ENCODE results near the gene DDX10.
A peak's percentile ranks its signal among the peaks of the same experiment; 100 is the strongest.

Gene DDX10

DNA sequence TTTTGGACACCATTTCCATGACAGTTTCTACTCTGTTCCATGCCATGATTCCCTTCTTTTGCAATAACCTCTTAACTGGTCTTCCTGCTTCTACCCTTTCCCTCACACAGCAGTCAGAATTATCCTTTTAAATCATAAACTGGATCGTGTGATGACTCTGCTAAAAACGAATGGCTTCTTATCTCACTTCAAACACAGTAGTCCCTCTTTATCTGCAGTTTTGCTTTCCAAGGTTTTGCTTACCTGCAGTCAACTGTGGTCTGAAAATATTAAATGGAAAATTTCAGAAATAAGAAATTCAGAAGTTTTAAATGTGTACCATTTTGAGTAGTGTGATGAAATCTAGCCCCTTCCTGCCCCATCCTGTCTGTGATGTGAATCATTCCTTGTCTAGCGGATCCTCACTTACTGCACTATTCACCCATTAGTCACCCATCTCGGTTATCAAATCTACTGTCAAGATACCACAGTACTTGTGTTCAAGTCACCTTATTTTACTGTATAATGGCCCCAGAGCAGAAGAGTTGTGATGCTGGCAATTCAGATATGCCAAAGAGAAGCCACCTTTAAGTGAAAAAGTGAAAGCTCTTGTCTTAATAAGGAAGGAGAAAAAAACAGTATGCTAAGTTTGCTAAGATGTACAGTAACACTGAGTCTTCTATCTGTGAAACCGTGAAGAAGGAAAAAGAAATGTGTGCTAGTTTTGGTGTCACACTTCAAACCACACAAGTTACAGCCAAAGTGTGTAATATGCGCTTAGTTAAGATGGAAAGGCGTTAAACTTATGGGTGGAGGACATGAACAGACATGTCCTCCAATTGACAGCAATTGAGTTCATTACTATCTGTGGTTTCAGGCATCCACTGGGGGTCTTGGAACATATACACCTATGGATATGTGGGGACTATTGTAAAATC is 283.0 kb downstream of the DDX10 start:
- DNase-seq, result no peak

GRCh38 chr11:108958368-108959104 is 293.7 kb downstream of the DDX10 start:
- DNase-seq, result no peak

- no peak for DNase-seq
Observed at GRCh38 chr11:108959105-108959761, 294.4 kb downstream of the DDX10 start.

DNA sequence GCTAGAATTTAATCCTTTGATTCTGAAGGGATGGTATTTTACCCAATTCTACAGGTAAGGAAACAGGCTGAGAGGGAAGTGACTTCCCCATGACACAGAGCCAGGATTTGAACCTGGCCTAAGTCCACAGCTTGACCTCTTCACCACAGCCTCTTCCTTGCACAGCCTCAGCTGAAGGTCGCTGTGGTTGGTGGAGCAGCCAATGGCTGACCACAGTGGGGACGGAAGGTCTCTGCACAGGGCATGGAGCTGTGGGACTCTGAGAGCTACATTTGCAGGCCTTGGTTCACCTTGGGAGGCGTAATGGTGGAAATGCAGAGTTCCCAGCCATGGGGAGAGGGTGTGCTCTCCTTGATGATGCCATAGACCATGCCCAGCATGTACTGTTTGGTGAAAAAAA is 295.0 kb downstream of the DDX10 start:
- DNase-seq, result no peak

DNA sequence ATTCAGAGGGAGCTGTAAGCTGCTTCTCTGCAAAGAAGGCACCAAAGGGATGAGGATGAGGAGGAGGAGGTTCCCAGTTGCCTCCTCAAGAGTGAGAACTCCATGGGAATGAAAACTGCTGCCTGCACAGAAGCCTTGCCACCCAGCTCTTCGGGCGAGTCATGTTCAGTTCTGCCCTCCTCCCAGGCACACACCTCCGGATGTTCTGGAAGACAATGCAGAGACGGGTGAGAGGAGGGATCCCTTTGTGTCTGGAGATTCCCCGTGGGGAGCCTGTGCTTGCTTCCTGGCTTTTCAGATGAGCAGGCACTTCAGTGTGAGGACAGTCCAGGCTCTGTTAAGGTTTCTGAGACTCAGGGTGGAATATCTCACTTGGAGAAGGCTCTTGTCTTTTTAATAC is 295.6 kb downstream of the DDX10 start:
- DNase-seq, result no peak

DNA sequence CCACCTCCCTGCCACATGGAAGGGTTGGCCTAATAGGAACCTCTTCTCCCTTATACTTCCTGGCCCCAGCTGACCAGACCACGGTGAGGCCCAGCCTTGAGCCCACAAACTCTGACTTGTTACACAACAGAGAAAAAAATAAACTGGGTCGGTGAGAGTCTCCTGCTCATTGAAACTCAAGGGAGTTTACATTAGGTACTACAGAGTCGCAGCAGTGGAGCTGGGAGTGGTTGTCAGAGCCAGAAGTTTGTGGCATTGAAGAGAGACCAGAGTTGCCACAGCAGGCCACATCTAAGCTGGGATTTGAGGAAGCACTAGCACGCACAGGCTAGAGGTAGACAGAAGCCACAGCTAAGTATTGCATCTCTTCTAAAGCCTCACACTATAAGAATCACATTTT is 296.2 kb downstream of the DDX10 start:
- DNase-seq, result no peak

GRCh38 chr11:108963118-108963517 is 298.2 kb downstream of the DDX10 start:
- DNase-seq, result no peak

GRCh38 chr11:108965306-108966001 is 300.6 kb downstream of the DDX10 start:
- DNase-seq, result no peak

- no peak for DNase-seq
Observed at GRCh38 chr11:108966206-108966605, 301.3 kb downstream of the DDX10 start.

DNA sequence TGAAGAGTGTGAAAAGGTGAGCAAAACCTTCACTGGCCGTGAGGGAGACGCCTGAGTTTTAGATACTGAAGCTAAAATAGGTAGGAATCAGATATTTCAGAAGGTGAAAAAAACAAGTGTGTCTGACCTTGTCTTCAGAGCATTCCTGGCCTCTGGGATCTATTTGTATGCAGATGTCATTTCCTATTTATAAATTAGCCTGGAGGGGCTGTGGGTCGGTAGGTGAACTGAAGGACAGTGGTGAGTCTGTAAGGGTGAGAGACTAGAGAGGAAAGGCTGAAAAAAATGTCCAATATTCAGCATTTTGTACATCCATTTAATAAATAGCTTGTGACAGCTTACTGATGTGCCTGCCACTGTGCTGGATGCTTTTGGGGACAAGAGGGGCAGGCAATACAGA is 302.1 kb downstream of the DDX10 start:
- no peak for DNase-seq

GRCh38 chr11:108967571-108967970 is 302.7 kb downstream of the DDX10 start:
- peak; percentile 32 for DNase-seq

DNA sequence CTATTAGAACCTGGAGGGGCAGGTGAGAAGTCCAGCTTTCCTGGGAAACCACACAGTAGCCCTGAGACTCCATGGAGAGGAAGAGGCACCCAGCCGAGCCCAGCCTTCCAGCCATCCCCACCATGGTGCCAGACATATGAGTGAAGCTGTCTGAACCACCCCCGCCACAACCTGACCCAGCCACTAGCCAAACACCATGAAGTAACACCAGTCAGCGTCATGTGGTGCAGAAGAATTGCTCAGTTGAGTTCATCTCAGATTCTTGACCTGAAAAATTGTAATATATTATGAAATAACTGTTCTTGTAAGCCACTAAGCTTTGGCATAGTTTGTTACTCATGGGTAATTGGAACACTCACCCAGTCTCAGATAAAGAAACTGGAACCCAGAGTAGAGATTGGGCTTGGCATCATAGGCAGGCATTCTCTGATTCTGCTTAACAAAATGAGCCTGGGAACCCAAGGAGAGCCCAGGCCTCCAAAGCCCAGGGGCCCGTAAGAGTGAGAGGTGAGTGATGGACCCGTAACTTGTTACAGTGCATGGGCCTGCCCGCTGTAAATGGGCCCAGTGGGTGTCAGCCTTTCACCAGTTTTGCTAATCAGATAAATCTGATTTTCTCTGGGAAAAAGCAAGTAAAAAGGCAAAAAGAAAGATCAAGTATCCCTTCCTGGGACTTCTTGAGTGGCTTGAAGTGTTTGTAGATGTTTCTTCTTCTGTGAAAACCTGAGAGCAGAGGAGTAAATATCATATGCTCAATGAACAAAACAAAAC is 305.5 kb downstream of the DDX10 start:
- DNase-seq, result no peak

- no peak for DNase-seq
Observed at GRCh38 chr11:108973402-108974162, 308.7 kb downstream of the DDX10 start.

- peak; percentile 54 for DNase-seq
Observed at GRCh38 chr11:108975026-108975425, 310.2 kb downstream of the DDX10 start.

- peak; percentile 61 for DNase-seq
Observed at GRCh38 chr11:108975641-108976071, 310.8 kb downstream of the DDX10 start.

GRCh38 chr11:108983636-108984420 is 319.0 kb downstream of the DDX10 start:
- DNase-seq, result no peak

- no peak for DNase-seq
Observed at GRCh38 chr11:108984523-108984922, 319.7 kb downstream of the DDX10 start.

- no peak for DNase-seq
Observed at GRCh38 chr11:108985236-108985944, 320.5 kb downstream of the DDX10 start.

DNA sequence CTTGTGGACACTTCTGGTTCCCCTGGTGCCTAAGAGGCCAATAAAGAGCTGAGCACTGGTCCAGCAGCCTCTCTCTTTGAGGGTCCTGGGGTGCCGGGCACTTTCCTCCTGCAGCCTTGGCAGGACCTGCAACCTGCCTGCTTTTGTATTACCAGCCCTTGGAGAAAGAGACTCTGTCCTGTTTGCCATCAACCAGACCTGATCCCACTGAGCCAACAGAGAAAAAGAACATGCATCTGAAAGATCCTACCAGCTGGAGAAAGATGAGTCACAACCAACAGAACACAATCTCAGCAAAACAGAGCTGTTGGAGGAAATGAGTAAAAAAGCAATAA is 321.0 kb downstream of the DDX10 start:
- DNase-seq, result no peak

Measured in NCI-H2029 treated with DMSO at 0.1 percent for 48 hours (cell line).